GM19240 (cell line): ENCODE measurements around the gene SYNM.
"Not testable (repeated sequence)": the region's sequence is repeated elsewhere in the genome, so short reads cannot be mapped to it uniquely, and the experiment has no call there.

ENCODE experiments used
- DNase-seq: peaks from one replicate; pipeline ENCODE4 v3.0.0; 2011; ENCODE audit warnings: low spot score; ENCODE audit not compliant: insufficient read length

SYNM gene

DNA sequence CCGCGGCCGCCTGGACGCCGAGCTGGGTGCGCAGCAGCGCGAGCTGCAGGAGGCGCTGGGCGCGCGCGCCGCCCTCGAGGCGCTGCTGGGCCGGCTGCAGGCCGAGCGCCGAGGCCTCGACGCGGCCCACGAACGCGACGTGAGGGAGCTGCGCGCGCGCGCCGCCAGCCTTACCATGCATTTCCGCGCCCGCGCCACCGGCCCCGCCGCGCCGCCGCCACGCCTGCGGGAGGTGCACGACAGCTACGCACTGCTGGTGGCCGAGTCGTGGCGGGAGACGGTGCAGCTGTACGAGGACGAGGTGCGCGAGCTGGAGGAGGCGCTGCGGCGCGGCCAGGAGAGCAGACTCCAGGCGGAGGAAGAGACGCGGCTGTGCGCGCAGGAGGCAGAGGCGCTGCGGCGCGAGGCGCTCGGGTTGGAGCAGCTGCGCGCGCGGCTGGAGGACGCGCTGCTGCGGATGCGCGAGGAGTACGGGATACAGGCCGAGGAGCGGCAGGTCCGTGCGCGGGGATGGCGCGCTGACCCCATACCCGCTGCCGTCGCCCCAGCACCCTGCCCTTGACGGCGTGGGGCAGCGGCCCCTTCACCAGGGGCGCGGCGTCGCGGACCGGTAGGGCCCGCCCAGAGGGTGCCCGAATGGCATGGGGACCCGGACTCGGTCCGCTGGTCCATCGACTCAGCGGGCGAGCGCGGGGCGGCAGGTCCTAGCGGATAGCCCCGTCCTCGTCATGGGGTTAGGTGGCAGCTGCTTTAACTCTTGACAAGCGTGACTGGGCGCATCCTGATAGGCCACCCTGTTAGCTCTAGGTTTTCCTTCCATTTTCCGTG is 848 bp downstream of the SYNM start:
- DNase-seq: no peak

DNA sequence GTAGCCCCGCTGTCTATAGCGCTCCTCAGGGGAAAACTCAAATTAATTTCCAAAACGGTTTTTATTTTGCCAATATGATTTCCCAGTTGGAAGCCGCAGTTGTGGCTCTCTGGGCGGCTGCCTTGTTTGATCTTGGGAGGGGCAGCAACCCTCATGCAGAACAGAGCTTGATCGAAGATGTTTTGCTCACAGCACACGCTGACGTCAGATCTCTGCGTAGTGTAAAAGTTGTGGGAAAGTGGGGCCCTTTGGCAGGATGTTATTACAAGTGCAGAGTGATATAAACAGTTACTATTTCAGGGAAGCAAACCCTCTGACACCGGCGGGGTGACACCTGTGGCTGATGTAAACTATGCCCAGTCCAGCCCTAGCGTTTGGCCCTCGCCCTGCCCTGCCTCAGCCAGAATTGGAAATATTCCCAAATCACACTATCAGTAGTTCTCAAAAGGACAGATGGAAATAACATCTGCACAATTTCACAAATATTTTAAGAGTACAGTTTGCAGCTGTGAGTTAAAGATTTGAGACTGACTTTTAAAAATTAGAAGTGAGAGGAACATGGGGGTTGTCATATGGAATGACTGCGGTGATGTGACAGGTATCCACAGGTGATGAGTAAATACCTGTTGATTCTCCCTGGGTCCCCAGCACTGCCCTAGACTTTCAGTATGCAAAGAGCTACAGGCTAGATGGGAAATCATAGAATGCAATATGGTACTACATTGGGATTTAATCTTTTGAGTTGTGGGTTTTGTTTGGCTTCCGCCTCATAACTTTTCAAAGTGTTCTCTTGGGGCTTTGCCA is 1.7 kb downstream of the SYNM start:
- no peak for DNase-seq

DNA sequence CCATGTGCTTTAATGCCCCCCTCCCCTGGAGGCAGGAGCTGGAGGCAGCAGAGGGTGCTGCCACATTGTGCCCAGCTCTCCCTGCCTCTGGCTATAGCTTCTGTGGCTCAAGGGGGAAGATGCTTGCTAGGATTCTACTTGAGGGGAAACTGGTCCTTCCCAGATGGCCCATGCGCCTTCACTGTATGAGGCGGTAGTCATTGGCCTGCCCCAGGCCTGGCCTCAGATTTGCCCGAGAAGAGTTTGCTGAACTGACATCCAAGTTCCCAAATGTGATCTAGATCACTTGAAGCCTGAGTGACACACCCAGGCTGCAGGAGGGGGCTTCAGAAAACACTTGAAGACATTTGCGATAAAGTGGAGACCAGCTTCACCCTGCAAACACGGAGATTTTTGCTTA is 4.1 kb downstream of the SYNM start:
- no peak for DNase-seq

DNA sequence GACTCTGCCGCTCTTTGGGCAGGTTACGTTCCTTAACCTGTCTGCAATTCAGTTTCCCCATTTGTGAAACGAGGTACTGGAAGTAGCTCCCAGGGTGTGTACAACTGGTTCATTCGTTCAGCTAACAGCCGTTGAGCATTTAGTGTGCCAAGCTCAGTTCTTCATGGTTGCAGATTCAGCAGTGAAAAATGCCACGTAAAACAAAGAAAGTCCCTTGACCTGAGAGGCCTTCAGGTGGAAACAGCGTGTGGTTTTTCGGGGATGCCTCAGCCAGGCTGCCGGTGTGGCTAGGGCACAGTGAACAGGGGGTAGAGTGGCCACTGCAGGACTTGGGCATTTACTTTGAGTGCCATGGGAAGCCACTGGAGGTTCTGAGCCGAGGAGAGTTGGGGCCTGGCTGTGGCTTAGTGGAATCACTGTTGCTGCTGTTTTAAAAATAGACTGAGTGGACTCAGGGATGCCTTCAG is 4.7 kb downstream of the SYNM start:
- no peak for DNase-seq

DNA sequence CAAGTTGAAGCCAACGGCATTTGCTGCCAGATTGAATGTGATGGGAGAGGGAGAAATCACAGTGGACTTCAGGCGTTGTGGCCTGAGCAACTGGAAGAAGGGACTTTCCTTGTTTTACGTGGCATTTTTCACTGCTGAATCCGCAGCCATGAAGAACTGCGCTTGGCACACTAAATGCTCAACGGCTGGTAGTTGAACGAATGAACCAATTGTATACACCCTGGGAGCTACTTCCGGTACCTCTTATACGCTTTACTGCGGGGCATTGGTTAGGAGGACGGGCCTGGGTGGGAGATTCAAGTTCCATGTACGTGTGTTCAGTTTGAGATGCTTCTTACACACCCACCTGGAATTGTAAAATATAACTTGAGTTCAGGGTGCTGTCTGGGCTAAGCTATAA is 5.2 kb downstream of the SYNM start:
- DNase-seq: no peak

DNA sequence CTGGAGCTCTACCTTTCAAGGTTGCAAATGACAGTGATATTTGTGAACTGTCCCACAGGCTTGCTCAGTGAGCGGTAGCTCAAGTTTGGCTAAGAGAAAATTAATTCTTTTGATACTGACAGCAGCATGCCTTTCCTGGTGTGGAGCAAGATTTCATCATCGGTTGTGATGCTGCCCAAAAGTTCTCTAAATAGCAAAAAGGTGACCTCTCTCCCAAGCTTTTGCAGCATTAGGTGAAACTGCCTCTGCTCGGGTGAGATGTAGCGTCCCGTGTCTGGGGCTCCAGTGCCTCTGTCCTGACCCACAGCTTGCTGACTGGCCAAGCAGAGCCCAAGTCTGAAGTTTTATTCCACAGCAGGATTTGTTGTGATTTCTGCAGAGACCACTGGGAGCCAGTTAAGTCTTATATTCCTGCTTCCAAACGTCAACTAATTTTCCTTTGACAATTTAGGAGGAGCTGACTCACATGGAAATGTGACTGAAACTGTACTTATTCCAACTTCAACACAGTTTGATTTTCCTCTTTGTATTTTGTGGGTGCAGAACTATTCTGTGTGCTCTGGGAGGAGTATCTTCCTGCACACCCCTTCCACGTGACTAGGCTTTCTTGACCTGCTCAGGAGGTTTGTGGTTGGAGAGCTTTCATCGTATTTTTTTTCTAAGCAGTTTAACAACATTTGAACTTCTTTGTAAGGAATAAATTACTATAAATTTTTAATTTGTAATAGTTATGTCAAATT is 5.9 kb downstream of the SYNM start:
- DNase-seq: no peak

DNA sequence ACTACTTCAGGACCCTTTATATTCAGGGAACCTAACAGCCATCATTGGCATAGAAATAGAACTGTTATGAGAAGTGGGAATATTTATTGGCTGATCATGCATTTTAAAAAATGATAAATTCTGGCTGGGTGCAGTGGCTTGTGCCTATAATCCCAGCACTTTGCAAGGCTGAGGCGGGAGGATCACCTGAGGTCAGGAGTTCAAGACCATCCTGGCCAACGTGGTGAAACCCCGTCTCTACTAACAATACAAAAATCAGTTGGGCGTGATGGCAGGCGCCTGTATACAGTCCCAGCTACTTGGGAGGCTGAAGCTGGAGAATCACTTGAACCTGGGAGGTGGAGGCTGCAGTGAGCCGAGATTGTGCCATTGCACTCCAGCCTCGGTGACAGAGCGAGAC is 6.8 kb downstream of the SYNM start:
- not testable (repeated sequence) for DNase-seq

DNA sequence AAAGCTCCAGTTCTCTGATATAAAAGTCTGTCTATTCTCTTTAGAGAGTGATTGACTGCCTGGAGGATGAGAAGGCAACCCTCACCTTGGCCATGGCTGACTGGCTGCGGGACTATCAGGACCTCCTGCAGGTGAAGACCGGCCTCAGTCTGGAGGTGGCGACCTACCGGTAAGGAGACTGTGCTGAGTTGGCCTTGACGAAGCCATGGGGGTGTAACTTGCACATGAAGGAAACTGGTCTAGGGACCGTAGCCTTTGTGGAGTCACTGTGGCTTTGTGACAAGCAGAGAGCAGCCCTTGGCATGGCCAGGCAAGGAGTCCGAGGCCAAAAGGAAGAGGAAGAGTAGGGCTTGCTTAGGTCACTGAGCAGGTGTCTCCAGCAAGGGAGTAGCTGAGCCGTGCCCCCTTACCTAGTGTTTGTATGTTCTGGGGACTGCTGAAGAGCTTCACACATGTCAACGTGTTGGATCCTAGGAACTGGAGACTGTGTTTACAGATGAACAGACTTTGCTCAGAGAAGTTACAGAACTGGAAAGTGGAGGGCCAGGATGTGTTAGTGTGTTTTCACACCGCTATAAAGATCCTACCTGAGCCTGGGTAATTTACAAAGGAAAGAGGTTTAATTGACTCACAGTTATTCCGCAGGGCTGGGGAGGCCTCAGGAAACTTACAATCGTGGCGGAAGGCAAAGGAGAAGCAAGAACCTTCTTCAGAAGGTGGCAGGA is 8.8 kb downstream of the SYNM start:
- DNase-seq: no peak

DNA sequence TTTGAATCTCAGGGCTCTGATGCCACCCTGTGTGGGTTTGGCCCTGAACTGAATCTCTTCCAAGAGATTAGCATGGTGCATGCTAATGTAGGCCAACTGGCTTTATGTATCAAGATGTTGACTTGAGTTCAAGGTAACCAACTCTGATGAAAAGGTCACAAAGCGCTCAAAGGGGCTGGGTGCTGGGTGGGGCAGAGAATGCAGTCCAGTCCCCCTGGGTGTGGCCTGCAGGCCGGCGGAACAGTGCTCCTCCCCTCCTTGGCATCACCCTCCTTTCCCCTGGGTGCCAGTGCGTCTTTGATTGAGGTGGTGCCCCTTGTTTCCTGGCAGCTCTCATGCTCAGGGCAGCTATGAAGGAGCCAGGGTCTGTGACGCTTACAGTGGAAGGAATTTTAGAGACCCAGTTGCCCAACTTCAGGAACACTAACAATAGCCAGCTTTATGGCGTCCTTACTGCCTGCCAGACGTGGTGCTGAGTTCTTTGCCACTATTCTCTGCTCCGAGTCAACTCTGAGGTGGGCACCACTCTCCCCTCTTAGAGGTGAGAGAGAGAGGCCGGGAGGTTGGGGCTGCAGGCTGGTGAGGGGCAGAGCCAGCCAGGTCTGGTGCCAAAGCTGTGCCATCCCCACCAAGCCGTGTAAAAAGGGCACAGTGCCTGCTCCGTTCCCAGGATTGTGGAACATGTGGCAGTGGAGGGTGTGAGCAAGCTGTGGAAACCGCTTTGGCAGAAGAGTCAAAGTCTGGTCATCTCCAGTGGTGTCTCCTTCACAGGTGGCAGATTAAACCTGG is 9.8 kb downstream of the SYNM start:
- DNase-seq: no peak

DNA sequence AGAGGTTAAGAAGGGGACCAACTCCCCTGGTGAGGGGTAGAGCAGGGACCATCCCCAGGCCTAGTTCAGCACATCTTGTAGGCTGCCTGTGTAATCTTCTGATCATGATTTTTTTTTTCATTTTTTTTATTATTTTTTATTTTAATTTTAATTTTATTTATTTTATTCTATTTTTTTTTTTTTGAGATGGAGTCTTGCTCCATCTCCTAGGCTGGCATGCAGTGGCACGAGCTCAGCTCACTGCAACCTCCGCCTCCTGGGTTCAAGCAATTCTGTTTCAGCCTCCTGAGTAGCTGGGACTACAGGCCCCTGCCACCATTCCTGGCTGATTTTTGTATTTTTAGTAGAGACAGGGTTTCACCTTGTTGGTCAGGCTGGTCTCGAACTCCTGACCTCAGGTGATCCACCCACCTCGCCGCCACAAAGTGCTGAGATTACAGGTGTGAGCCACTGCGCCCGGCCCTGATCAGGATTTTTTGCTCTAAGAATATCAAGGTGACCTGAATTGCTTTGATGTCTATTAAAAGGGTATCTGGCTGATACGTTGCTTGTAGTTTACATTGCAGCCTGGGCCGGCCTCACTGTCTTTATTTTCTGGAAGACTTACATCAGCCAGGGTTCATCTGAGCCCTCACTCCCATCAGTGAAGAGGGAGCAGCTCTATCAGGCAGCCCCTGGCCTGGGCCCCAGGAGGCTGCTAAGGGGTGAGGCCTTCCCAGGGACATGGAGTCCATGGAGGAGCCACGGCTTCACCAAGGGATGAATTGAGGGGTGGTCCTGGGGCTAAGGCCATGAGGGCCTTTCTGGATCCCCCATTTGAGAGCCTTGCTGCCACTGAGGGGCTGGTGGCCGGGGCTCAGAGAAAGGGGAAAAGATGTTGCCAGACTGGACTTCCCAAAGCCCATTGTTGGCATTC is 10.7 kb downstream of the SYNM start:
- no peak for DNase-seq

DNA sequence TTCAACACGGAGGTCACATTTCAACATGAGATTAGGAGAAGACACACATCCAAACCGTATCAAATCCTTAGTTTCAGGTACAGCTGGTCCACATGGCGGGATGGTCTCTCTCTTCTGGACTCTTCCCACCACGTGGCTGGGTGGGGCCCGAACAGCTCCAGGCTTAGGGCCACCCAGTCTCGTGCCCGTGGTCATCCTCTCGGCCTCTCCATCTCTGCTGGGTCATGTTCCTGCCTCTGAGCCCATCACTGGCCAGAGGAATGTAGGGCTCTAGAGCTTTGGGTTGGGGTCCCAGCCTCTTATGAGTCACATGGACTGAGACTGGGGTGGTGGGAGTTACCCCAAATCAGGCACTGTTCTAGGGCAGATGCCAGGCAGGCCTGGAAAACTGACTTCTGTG is 12.2 kb downstream of the SYNM start:
- no peak for DNase-seq

DNA sequence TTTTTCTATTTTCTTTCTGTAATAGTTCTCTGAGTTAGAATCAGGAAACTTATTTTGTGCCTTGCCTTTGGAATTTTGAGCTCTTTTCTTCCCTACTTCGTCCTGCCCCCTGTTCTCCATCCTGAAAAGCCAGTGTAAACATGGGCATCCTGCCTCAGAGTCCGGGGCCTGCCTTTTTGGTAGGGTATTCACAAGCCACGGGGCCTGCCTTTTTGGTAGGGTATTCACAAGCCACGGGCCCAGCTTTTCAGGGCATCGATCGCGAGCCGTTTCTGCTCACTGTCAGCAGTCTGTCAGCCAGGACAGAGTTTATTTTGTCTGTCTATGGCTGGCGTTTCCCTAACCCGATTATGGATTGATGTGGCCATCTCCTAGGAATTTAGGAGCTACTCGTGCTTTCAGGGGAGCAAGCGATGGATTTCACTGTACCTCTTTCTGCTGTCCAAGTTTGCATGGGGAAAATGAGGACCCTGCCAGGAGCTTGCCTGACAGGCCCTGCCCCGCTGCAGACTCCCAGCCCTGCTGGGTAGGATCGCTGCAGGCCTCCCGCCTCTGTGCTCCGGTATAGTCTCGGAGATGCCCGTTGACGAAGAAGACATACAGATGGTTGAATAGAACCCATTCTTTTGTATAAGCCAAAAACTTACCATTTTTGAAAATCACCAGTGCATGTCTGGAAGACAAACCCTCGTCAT is 12.8 kb downstream of the SYNM start:
- no peak for DNase-seq

DNA sequence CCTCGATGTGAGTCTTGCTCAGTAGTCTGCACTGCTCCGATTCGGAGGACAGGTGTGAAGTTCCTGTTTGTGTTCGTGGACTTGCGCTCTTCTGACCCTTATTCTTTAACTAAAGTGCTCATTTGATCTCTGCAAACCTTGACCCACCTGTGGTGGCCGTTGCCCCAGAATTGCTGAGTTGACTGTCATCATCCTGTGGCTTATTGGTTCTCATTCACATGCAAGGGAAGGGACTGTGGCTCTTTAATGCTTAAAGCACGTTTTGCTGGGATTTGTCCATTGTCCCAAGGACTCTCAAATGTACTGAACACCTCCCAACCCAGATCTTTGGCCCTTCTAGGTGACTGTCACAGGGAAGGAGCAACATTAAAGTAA is 13.4 kb downstream of the SYNM start:
- no peak for DNase-seq

DNA sequence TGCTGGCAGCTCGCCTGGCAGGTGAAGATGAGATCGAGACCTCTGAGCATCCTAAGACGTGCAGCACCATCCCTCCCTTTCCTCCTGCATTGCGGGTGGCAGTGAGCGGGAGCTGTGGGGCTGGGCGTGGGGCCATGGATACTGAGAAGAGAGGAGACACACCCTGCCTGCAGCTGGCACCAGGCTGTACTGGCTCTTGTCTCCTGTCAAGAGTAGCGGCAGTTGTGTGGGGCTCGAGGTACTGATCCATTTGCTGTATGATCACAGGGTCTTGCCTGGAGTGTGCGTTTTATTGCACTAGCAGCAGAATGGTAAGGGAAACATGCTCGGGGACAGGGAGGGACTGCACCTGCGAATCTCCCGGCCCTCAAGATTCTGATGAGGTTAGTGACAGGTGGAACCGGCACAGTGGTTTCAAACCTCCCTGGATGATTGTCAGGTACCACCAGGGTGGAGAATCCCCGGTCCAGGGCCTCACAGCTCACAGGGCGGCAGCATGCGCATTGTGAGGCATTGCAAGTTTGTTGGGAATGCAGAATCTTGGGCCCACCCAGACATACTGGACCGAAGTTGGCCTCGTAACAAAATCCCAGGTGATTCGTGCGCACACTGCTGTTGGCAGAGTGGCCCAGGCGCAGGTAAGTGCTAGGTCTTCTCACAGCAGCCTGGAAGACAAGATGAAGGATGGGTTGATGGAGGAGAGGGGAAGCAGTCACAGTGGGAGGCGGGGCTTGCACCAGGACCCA is 14.1 kb downstream of the SYNM start:
- no peak for DNase-seq

DNA sequence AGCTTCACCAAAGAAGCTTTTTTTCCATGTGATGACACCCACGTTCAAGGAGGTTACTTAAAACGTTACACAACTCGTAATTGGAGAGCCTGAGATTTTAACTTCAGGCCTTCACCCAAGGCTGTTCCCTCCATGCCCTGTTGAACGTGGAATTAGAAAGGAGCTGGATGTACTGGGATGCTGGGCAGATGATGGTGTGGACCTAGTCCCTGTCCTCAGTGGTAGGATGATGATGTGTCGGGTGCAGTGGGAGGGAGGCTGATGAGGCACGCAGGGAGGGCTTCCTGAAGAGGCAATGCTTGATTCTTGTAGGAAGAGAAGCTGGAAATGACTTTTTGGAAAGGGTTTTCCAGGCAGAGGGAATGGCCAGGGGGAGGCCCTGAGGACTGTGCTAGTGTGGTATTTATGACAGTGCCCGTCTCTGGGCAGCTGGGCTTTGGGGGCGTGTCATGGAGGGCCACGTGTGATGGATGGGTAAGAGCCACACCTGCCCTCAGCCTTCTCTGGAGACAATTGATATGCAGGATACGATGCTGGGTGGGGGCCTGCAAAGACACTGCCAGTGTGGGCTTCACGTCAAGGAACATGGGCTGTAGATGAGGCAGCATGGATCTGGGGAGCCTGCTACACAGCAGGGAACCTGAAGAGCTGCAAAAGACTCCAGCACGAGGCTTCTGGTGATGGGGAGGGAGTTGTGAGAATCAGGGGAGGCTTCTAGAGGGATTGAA is 15.3 kb downstream of the SYNM start:
- DNase-seq: no peak

DNA sequence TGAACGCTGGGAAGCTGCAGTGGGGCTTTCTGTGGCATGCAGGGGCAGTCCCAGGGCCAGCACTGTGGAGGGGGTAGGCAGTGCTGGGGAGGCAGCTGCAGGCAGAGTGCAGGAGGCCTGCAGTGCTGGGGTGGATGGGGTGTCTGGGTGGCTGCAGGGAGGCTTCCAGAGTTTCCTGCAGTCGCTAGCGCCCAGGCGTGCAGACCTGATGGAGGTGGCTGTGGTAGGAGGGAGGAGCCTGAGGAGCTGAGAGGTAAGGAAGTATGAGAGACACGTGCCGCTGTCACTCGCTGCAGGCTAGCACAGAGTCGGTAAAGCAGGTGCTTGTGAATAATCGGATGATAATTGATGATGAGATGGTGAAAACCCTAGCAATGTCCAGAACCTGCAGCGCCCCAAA is 16.3 kb downstream of the SYNM start:
- DNase-seq: no peak

DNA sequence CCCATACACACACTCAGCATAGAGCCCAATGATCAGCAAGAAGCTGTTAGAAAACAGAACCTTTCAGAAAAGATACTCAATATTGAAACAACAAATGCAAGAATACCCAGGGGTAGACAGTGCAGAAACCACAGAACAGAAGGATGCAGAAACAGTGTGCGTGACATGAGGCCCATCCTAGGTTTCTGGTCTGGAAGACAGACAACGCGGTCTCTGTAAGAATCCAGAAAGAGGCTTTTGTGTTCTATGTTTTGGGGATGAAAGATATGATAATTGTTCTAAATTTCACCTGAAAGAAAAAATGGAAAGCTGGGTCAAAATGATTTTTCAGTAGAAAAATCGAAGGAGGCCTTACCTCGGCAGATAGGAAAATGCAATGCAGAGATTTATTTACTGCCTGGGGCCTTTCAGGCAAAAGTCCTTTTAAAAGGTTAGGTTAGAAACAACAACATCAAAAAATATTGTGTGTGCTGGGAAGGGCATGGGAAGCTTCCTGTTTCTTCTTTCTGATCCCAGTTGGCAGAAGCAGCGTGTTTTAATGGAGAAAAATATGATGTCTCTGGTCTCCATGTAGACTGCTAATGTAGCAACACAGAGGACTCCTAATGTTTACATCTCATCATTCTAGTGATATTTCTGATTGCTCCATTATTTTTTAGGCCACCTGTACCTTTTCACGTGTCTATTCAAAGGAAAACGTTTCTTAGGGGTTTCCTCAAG is 17.0 kb downstream of the SYNM start:
- DNase-seq: no peak
